ENCODE data around the gene DTNA.
"Not testable (repeated sequence)": the region's sequence is repeated elsewhere in the genome, so short reads cannot be mapped to it uniquely, and the experiment has no call there.

The DTNA gene

DNA sequence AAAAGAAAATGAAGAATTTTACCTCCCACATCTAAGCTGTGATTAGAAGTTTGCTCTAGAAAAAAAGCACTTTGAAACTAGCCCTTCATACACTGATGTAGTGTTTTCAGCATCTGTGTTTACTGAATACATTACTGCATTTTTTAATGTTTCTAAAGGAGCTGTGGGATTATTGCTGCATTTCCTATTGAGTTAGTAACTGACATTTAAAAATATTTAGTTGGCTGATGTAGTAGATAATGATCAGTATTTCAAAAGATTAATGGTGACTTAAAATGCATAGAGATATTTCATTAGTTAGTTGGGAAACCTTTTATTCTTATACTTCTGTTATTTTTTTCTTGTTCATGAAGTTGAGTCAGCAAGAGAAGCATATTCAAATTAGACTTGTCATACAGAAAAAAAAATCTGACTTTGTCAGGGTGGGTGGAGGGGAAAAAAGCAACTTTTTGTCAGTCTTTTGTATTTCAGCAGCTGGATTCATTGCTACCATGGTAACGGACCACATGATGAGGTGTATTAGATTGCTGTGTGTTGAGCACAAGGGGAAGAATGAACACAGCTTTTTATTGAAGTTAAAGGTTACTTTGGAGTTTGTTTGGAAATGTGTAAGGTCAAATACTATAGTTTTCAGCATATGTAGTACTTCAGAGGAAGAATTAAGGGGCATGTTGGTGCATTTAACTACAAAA lies at the start of gene DTNA:
TSS of gene DTNA (plus strand) at position 549 of the 692 bp plus-strand sequence. CDS start 45,679 bp downstream, outside the sequence.
- peak in 1 of 2 experiments; percentile 10 for DNase-seq

- no peak for DNase-seq
These were observed 49.5 kb upstream of the DTNA start for GRCh38 chr18:34660572-34660971.

DNA sequence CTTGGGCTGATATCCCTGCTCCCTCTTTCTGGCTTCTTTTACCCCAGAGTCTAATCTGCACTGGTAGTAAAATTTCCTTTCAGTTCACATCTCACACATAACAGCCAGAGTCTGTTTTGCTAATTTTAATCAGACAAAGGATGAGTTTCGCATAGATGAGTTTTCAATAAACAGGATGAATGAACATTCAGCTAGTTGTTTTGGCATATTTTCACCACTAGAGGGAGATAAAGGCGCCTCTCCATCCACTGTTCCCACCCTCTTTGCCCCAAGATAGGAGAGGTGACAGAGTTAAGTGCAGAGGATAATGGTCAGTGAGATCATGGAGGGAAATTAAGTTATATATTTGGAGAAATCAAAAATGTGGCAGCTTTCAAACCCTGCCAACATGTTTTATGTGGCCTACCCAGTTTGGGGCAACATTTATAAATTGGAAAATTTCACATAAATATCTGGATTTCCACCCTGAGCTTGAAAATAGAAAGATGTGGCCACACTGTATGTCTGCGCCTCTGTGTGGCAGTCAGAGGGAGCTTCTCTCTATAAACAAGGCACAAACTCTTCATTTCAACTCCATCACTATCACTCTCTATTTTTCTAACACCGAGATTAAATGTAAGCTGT lies 48.5 kb upstream of the DTNA start:
- DNase-seq, result peak in 1 of 2 experiments; percentile 52

- DNase-seq, result no peak
These were observed 33.1 kb upstream of the DTNA start for GRCh38 chr18:34676816-34677574.

DNA sequence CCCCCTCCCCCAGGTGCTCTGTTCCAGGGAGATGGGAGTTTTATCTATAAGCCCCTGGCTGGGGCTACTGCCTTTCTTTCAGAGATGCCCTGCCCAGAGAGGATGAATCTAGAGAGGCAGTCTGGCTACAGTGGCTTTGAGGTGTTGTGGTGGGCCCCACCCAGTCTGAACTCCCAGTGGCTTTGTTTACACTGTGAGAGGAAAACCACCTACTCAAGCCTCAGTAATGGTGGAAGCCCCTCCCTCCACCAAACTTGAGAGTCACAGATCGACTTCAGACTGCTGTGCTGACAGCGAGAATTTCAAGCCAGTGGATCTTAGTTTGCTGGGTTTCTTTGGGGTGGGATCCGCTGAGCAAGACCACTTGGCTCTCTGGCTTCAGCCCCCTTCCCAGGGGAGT lies 20.3 kb upstream of the DTNA start:
- not testable (repeated sequence) for DNase-seq

GRCh38 chr18:34691614-34692013 lies 18.5 kb upstream of the DTNA start:
- DNase-seq, result peak in 1 of 2 experiments; percentile 67

DNA sequence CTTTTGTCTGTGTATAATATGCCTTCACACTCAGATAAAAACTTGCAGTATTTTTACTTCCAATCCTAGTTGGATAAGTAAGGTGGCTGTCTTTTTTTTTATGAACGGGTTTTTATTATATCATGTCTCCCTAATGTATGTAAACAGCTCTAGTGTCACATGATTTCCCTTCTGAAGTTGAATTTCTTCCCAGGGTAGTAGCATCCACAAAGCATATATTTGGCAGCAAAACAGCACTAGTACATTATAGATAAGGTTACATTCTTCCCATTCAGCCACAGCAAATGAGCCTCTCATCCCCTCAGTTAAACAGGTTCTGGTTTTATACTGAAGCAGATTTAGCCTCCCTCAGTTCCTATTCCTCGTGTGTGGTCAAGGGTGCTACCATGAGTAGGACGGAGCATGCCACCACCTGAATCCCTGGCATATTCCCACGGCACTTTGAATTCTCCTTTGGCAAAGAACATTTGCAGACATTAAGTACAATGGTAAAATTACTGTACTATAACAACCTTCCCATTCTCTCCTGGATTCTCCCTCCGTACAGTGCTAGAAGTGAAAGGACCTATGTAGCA lies 15.4 kb upstream of the DTNA start:
- no peak for DNase-seq

GRCh38 chr18:34695310-34695709 lies 14.8 kb upstream of the DTNA start:
- DNase-seq, result no peak

DNA sequence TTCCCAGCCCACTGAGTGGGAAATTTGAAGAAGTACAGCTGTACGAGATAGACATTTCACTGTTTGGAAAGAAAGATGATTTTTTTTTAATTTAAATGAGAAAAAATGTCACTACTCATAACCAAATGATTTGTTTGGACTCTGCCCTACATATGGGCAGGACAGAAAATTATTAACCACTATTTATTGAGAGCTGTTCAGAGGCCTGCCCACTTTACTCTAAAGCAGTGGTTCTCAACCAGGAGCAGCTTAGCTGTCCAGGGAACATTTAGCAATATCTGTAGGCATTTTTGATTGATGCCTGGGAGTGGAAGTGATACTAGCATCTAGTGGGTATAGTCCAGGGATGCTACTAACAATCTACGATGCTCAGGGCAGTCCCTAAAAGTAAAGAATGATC lies 13.4 kb upstream of the DTNA start:
- no peak for DNase-seq

DNA sequence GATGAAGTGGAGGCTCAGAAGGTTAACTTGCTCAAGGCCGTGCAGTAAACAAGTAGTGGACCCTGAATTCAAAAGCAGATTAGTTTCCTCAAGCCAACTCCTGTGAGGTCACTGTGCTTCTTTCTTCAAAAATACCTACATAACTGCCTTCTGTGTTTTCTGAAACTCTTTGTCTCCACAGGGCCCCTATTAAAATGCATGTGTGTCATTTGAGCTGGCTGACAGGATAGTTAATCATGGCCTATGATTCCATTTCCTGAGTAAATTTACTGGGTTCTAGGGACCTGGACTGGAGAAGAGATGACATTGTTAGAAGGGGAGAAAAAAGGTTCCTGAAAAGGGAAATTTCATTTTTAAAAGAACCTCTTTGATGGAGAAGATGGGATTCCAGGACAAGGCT lies 12.9 kb upstream of the DTNA start:
- no peak for DNase-seq

GRCh38 chr18:34697891-34698290 lies 12.2 kb upstream of the DTNA start:
- no peak for DNase-seq

DNA sequence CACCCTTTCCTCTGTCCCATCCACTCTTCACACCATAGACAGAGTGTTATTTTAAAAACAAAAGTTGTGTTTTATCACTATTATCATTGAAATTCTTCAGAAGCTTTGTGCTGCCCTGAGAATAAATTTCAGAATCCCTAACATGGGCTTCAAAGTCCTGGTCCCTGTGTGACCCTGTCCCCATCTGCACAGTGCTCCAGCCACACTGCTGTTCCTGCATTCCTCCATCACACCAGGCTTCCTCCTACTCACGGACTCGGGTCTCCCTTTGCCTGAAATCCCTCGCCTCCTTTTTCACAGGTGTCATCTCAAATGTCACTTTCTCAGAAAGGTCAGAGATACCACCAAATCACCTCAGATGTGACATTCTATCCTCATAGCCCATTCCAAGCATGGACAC lies 8.2 kb upstream of the DTNA start:
- no peak for DNase-seq

DNA sequence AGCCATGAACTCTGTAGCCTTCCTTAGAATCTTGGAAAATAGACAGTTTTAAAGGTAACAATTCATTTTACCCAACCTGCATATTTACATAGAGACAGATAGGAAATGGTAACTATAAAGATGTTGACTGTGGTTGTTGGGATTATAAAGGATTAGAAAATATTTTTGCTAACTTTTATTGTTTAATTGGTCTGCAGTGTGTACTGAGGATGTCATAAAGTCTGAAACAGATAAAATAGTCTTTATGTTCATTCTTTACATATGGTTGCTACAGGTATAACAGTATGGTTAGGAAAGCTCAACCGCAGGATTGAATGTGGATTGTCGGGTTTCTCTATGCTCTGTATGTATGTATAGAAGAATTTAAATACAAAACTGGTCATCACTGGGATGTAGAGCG lies 7.3 kb upstream of the DTNA start:
- no peak for DNase-seq

DNA sequence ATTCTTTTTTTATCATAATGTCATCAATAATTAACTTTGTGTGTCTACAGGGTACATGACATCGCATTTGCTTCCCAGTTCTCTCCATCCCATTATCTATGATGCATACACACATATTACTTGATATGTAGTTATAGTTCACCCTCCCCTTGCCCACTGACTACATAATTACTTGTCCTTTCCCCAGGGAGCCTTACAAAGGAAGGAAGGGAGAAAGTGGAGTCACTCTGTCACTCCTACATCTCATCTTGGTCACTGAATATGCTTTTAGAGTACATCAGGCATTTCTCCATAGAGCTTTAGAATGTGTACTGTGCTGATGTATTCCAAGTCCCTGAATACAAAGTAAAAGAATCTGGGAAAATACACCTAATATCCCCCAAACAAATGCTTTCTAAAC lies 6.0 kb upstream of the DTNA start:
- DNase-seq, result no peak

- DNase-seq, result no peak
These were observed 5.3 kb upstream of the DTNA start for GRCh38 chr18:34704823-34705222.

DNA sequence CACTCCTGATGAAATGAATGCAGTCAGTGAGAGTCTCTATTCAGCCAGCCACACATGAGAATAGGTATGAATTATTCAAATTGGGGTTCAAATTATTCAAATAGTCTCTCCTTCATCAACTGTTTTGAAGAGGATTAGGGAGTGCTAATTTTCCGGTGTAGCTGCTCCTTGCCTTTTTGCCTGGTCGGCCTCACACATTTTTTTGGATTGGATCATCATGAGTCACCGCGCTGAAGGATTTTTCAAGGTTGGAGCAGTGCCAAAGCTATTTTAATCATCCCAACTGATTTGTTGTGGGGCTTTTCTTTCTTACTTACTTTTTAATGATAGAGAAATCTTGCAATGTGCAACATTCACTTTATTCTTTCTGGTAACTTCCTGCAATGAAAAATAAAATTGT lies 2.4 kb upstream of the DTNA start:
- peak; percentile 70 to 87 for DNase-seq

- no peak for DNase-seq
These were observed 994 bp upstream of the DTNA start for GRCh38 chr18:34709104-34709503.

DNA sequence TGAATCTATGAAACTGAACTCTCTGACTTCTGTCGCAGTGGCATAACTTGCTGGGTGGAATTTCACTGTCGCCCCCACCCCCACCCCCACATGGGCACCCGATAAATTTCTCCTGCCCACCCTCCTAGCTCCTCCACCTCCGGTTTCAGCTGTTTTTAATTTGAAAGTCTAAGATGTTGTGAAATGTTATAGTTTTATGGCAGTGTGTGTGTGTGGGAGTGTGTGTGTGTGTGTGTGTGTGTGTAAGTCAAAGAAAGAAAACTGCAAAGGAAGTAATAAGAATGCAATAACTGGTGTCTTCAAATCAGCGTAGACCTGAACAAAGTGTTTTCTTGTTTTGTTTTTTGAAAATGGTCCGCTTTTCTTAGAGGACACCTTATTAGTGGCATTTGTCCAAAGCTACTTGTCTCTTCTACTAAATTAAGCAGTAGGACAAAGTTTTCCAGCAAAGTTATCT lies 388 bp downstream of the DTNA start:
- no peak for DNase-seq

- DNase-seq, result no peak
These were observed 836 bp downstream of the DTNA start for GRCh38 chr18:34710934-34711333.

- DNase-seq, result not testable (repeated sequence)
These were observed 6.0 kb downstream of the DTNA start for GRCh38 chr18:34716111-34716510.

GRCh38 chr18:34718610-34719009 lies 8.5 kb downstream of the DTNA start:
- no peak for DNase-seq

DNA sequence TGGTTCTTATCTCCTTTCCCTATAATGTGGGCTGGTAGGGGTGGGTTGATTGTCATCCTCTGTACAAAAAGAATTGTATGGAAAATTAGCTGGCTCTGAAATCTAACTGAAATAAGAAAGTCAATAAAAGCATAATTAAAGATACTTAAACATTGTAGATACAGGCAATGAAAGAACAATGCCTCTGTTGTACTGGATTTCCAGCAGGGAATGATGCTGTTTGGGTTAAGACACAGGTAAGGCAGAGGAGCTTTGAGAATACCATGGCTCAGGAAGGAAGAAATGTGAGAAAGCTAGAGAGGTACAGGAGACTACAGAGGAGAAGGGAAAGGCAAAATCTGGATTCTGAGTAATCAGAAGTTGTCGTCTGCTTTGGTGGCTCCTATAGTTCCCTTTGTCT lies 10.1 kb downstream of the DTNA start:
- no peak for DNase-seq

- peak in 1 of 2 experiments; percentile 3 for DNase-seq
These were observed 13.0 kb downstream of the DTNA start for GRCh38 chr18:34723143-34723542.

- not testable (repeated sequence) for DNase-seq
These were observed 15.6 kb downstream of the DTNA start for GRCh38 chr18:34725737-34726136.
